Gastrocnemius medialis (tissue), 4 donors: ENCODE results near the gene ASB2. TPM values are rescaled to one million over a fixed set of nuclear protein-coding genes. Genes with fewer than 3 reads are reported as not detected.

Source experiments
- ATAC-seq, 2 donors: fragments of 150-250 bp; one replicate each; pipeline ENCODE4 v1.9.1; 2016
- DNase-seq, 2 donors: peaks; one replicate each; pipeline ENCODE4 v3.0.0-alpha.2; 2019
- H3K27ac ChIP-seq, 4 donors: fragments of 200-600 bp; sonication (generic); 1 replicate in 1 of 4; 2 replicates in 3 of 4; pipeline ENCODE4 v1.5.1; 2016 to 2018; ENCODE audit warnings: mild to moderate bottlenecking in 2 of 4, moderate library complexity in 1 of 4
- H3K27me3 ChIP-seq, 3 donors: fragments of 200-600 bp; sonication (generic) in 2 of 3; 1 replicate in 1 of 3; 2 replicates in 2 of 3; pipeline versions ENCODE4 v1.5.1 to v1.6.0; 2016 to 2019; ENCODE audit warnings: mild to moderate bottlenecking in 1 of 3, moderate library complexity in 1 of 3
- H3K36me3 ChIP-seq, 2 donors: fragments of 200-600 bp; sonication (generic) in 1 of 2; one replicate each; pipeline ENCODE4 v1.5.1; 2017 to 2018
- H3K4me1 ChIP-seq, 2 donors: fragments of 200-600 bp; sonication (generic) in 1 of 2; one replicate each; pipeline ENCODE4 v1.5.1; 2016 to 2017; ENCODE audit warnings: mild to moderate bottlenecking in 2 of 2
- H3K4me3 ChIP-seq, 4 donors: fragments of 200-600 bp; sonication (generic) in 3 of 4; 1 replicate in 1 of 4; 2 replicates in 3 of 4; pipeline ENCODE4 v1.5.1; 2016 to 2019; ENCODE audit warnings: mild to moderate bottlenecking in 2 of 4
- H3K9me3 ChIP-seq, 3 donors: fragments of 200-600 bp; sonication (generic) in 2 of 3; 1 replicate in 1 of 3; 2 replicates in 2 of 3; pipeline ENCODE4 v1.5.1; 2016 to 2019
- POLR2A ChIP-seq, 2 donors: fragments of 450-650 bp; IDR thresholded peaks; one replicate each; pipeline ENCODE4 v1.6.1; 2017; ENCODE audit warnings: antibody characterized with exemption in 2 of 2, mild to moderate bottlenecking in 2 of 2, moderate library complexity in 2 of 2
- in situ Hi-C, 4 donors: fragments of 200-750 bp; cut with MboI; loops; one replicate each; pipeline versions ENCODE4 v1.15.0 to v1.8.0; 2017; ENCODE audit warnings: low sequenced_read_pairs in 4 of 4
- intact Hi-C: fragments of 100-400 bp; cut with DNase I; formaldehyde crosslinking; loops from one replicate; pipeline ENCODE4 v1.15.1; 2023; ENCODE audit warnings: low total_unique reads
- total RNA-seq, 4 donors: library from RNA; depleted of rRNA; stranded (reverse); fragments of >200 nt; gene quantifications; one replicate each; pipeline versions ENCODE4 v1.1.0 to v1.2.3, GENCODE V29; 2016
- TF ChIP-seq, protein P1 (sequence below), 5 experiments: fragments of 450-650 bp in 3 of 5; fragments of 200-600 bp in 2 of 5; sonication (generic) in 2 of 5; IDR thresholded peaks in 4 of 5; conservative IDR thresholded peaks in 1 of 5; 1 replicate in 4 of 5; 2 replicates in 1 of 5; pipeline ENCODE4 v1.5.1; 2016 to 2019; ENCODE audit warnings: antibody characterized with exemption in 5 of 5, mild to moderate bottlenecking in 3 of 5, moderate library complexity in 3 of 5

ASB2 gene
- total RNA-seq, 4 donors from 2014 or later: 335 to 819 (median 539) TPM

DNA sequence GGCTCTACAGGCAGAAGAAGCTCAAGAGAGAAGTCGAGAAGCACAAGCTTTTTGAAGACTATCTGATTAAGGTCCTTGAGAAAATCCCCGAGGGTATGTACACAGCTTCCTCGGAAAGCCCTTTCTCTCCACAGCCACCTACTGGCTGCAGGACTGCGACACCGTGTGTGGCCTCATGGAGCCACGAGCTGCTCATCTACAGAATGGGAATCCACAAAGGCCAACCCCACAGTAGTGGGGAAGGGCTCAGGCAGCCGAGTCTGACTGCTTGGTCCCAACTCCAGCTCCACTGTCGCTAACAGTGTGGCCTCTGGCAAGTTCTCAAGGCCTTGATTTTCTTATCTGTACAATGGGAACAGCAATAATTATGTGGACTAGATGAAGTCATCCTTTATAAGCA, 23.2 kb upstream of the ASB2 start:
- H3K36me3 ChIP-seq: no peaks in the 10 kb centered on the region
- no peak for TF ChIP-seq POLR2A (IDR thresholded peaks at IDR 0.05)
- TF ChIP-seq, protein P1, sequence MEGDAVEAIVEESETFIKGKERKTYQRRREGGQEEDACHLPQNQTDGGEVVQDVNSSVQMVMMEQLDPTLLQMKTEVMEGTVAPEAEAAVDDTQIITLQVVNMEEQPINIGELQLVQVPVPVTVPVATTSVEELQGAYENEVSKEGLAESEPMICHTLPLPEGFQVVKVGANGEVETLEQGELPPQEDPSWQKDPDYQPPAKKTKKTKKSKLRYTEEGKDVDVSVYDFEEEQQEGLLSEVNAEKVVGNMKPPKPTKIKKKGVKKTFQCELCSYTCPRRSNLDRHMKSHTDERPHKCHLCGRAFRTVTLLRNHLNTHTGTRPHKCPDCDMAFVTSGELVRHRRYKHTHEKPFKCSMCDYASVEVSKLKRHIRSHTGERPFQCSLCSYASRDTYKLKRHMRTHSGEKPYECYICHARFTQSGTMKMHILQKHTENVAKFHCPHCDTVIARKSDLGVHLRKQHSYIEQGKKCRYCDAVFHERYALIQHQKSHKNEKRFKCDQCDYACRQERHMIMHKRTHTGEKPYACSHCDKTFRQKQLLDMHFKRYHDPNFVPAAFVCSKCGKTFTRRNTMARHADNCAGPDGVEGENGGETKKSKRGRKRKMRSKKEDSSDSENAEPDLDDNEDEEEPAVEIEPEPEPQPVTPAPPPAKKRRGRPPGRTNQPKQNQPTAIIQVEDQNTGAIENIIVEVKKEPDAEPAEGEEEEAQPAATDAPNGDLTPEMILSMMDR (IDR thresholded peaks at IDR 0.05 in 4 of 5, conservative IDR thresholded peaks at IDR 0.05 in 1 of 5): no peak
- H3K27me3 ChIP-seq: no peaks in the 10 kb centered on the region
- H3K27ac ChIP-seq: peak overlapping the region; percentile 97 to 100 (median 97)
- no peaks in the 10 kb centered on the region for H3K9me3 ChIP-seq
- peaks cover 49 to 53% of the 10 kb centered on the region in 2 donors for H3K4me1 ChIP-seq
- in situ Hi-C loops (loop anchor here in 2 of 4 donors (5.0 to 10.0 kb wide), 2 partner anchors 55 to 57 kb away; no protein-coding TSS in a partner anchor), intact Hi-C loops (loop anchor here (5.0 kb wide), 1 partner anchor 42 kb away; no protein-coding TSS in a partner anchor)
- no peak for ATAC-seq
- H3K4me3 ChIP-seq: no peak overlapping the region
- no peak for DNase-seq

DNA sequence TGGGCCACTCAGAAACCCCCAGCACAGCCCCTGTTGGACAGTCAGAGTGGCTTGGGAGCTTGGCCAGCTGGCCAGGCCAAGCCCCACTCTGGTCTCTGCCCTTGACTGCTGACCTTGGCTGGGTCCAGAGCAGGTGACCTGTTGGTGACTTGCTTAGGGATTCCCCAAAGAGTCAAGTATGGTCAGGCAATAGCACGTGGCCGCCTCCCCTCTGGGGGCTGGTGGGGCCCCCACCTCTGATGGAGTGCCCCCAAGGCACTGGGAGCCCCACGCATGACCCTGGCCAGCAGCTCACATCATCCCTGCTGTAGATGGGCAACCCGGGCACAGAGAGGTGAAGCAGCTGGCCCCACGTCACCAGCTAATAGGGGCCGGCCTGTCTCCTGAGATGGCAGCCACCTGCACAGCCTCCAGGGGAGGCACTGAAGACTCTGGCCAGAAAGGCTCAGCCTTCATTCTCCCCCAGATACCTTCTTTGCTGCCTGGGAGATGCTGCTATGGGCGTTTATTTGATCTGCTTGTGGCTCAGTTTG, 22.6 kb upstream of the ASB2 start:
- Histone ChIP-seq H3K4me1 (peaks cover 53 to 59% of the 10 kb centered on the region in 2 donors), H3K27ac (peak overlapping the region; percentile 97 to 100 (median 97)), H3K9me3 (no peaks in the 10 kb centered on the region), H3K36me3 (no peaks in the 10 kb centered on the region), H3K27me3 (no peaks in the 10 kb centered on the region), H3K4me3 (no peak overlapping the region)
- in situ Hi-C loops (loop anchor here in 2 of 4 donors (5.0 to 10.0 kb wide), 2 partner anchors 54 to 57 kb away; no protein-coding TSS in a partner anchor), intact Hi-C loops (loop anchor here (5.0 kb wide), 1 partner anchor 42 kb away; no protein-coding TSS in a partner anchor)
- no peak for ATAC-seq
- peak in 1 of 2 donors; percentile 41 for DNase-seq
- TF ChIP-seq, protein P1 (IDR thresholded peaks at IDR 0.05 in 4 of 5, conservative IDR thresholded peaks at IDR 0.05 in 1 of 5): no peak
- TF ChIP-seq POLR2A (IDR thresholded peaks at IDR 0.05): no peak

DNA sequence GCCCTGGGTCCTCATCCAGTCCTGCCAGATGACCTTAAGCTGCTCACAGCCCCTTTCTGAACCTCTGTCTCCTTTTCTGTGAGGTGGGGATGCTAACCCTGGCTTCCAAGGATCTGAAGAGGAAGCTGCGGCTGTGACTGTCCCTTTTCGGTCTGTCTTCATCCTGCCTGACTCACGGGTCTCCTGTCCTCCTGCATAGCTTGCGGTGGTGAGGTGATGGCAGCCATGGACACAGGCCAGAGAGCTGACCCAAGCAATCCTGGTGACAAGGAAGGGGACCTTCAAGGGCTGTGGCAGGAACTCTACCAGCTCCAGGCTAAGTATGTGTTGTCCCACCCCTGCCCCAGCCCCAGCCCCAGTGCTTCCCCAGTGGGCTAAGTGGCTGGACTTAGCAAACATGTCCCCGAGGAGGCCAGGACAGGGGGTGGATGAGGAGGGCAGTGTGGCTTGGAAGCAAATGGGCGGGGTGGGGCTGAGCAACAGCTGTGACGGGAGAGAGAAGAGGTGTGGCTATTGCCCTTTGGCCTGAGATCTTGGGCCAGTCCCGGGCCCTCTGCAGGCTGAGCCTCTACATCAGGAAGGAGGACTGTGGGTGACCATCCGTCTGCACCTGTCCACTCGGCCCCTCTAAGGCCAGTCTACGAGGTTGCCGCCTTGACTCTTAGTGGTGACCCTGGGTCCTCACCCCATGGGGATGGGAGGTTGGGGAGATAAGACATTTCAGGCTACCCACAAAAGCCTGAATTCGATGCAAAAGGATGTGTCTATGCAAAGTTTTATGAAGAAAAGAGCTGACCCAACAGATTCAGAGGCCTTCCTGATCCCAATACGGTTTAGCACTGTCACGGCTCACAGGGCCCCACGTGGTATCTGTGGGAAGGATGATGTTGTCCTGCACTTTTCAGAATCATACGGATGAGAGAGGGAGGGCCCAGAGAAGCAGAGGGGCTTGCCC, 21.8 kb upstream of the ASB2 start:
- H3K9me3 ChIP-seq: no peaks in the 10 kb centered on the region
- H3K27ac ChIP-seq: peak overlapping the region; percentile 97 to 100 (median 97)
- in situ Hi-C loops (loop anchor here in 2 of 4 donors (5.0 to 10.0 kb wide), 2 partner anchors 53 to 56 kb away; no protein-coding TSS in a partner anchor), intact Hi-C loops (loop anchor here (5.0 kb wide), 1 partner anchor 41 kb away; no protein-coding TSS in a partner anchor)
- peak; percentile 54 to 88 for DNase-seq
- H3K27me3 ChIP-seq: no peaks in the 10 kb centered on the region
- H3K4me1 ChIP-seq: peaks cover 53 to 61% of the 10 kb centered on the region in 2 donors
- no peak overlapping the region for H3K4me3 ChIP-seq
- H3K36me3 ChIP-seq: no peaks in the 10 kb centered on the region
- ATAC-seq: peak; percentile 18 to 42
- TF ChIP-seq, protein P1 (IDR thresholded peaks at IDR 0.05 in 4 of 5, conservative IDR thresholded peaks at IDR 0.05 in 1 of 5): no peak
- TF ChIP-seq POLR2A (IDR thresholded peaks at IDR 0.05): peak in 1 of 2 donors; percentile 30

DNA sequence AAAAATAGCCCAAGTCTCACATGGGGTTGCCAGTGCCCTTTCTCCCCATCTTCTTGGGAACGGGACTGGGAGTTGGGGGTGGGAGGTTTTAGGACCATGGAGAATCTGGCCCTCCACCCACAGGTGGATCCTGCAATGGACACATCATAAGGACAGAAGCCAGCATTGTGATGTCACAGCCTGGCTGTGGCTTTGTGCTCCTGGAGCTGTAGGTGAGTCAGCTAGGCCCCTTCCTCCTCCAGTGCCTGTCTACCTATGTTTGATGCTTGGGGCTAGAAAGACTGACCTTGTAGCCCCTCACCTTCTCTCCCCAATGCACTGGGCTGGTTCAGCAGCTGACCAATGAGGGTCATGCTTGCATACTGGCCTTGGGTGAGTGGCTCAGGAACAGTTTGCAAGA, 20.7 kb upstream of the ASB2 start, which contains the start of gene CCDC197:
Gene CCDC197, plus strand, starts transcription at position 220 of the 400 bp plus-strand sequence. CDS start 831 bp downstream, outside the sequence.
- peak within 1 kb of the TSS in 1 of 4 donors; percentile 15 for H3K4me3 ChIP-seq
- TF ChIP-seq POLR2A (IDR thresholded peaks at IDR 0.05): no peak
- TF ChIP-seq, protein P1 (IDR thresholded peaks at IDR 0.05 in 4 of 5, conservative IDR thresholded peaks at IDR 0.05 in 1 of 5): no peak
- ATAC-seq: no peak
- in situ Hi-C loops: loop anchor here in 2 of 4 donors (5.0 to 10.0 kb wide), 2 partner anchors 52 to 55 kb away; no protein-coding TSS in a partner anchor
- no peaks in the 10 kb centered on the region for H3K36me3 ChIP-seq
- no peaks in the 10 kb centered on the region for H3K9me3 ChIP-seq
- peaks cover 53 to 61% of the 10 kb centered on the region in 2 donors for H3K4me1 ChIP-seq
- intact Hi-C loops: loop anchor here (5.0 kb wide), 1 partner anchor 40 kb away; no protein-coding TSS in a partner anchor
- H3K27ac ChIP-seq: peak within 1 kb of the TSS; percentile 97 to 100 (median 97)
- no peaks in the 10 kb centered on the region for H3K27me3 ChIP-seq
- DNase-seq: peak in 1 of 2 donors; percentile 50
